ENCODE results near the gene SLX9.
"Not testable (repeated sequence)": the region's sequence is repeated elsewhere in the genome, so short reads cannot be mapped to it uniquely, and the experiment has no call there.

SLX9 gene

GRCh38 chr21:45022736-45023135 lies 82.9 kb downstream of the SLX9 start:
- no peak for DNase-seq

GRCh38 chr21:45024516-45024915 lies 84.7 kb downstream of the SLX9 start:
- DNase-seq: not testable (repeated sequence)

GRCh38 chr21:45026066-45026745 lies 86.4 kb downstream of the SLX9 start:
- no peak for DNase-seq
